ENCODE measurements around the gene RNF186. TPM values are rescaled to one million over a fixed set of nuclear protein-coding genes. Genes with fewer than 3 reads are reported as not detected.

RNF186 gene
- total RNA-seq, 1 donor, result not detected

GRCh38 chr1:19815801-19816736 lies 986 bp upstream of the RNF186 start:
- no peak for TF ChIP-seq CTCF (IDR thresholded peaks at IDR 0.05; ENCODE audit: insufficient read depth, low read length)
- no peak overlapping the region for H3K4me3 ChIP-seq (ENCODE audit: low read depth, low read length)
- no peak for DNase-seq (ENCODE audit: low read depth)

- TF ChIP-seq CTCF (IDR thresholded peaks at IDR 0.05; ENCODE audit: insufficient read depth, low read length), result no peak
- DNase-seq (ENCODE audit: low read depth), result no peak
- H3K4me3 ChIP-seq (ENCODE audit: low read depth, low read length), result no peak overlapping the region
Observed at GRCh38 chr1:19814244-19814661, 830 bp downstream of the RNF186 start.

- DNase-seq (ENCODE audit: low read depth), result no peak
- no peak for TF ChIP-seq CTCF (IDR thresholded peaks at IDR 0.05; ENCODE audit: insufficient read depth, low read length)
- H3K4me3 ChIP-seq (ENCODE audit: low read depth, low read length), result no peak overlapping the region
Observed at GRCh38 chr1:19813643-19813960, 1.5 kb downstream of the RNF186 start.

GRCh38 chr1:19812875-19813642 lies 2.0 kb downstream of the RNF186 start:
- no peak overlapping the region for H3K4me3 ChIP-seq (ENCODE audit: low read depth, low read length)
- TF ChIP-seq CTCF (IDR thresholded peaks at IDR 0.05; ENCODE audit: insufficient read depth, low read length), result no peak
- DNase-seq (ENCODE audit: low read depth), result no peak

GRCh38 chr1:19811206-19811851 lies 3.8 kb downstream of the RNF186 start:
- H3K4me3 ChIP-seq (ENCODE audit: low read depth, low read length), result no peak overlapping the region
- TF ChIP-seq CTCF (IDR thresholded peaks at IDR 0.05; ENCODE audit: insufficient read depth, low read length), result peak; percentile 74

GRCh38 chr1:19809044-19809750 lies 5.9 kb downstream of the RNF186 start:
- no peak overlapping the region for H3K4me3 ChIP-seq (ENCODE audit: low read depth, low read length)
- DNase-seq (ENCODE audit: low read depth), result no peak
- no peak for TF ChIP-seq CTCF (IDR thresholded peaks at IDR 0.05; ENCODE audit: insufficient read depth, low read length)

More at GRCh38 chr1:19811206-19811851, 3.8 kb downstream of the RNF186 start:
- DNase-seq (ENCODE audit: low read depth), result peak; percentile 58
